K562 (cell line): ENCODE measurements around the gene FRYL. TPM values are rescaled to one million over a fixed set of nuclear protein-coding genes. Genes with fewer than 3 reads are reported as not detected.

ENCODE experiments used
- ATAC-seq: fragments of 200-7000 bp; cut with Tn5 transposase; 3 replicates; pipeline ENCODE4 v1.9.1; 2020; ENCODE audit warnings: moderate library complexity
- BruUV-seq: library from RNA; stranded (reverse); fragments of 400-500 nt; replicated peaks from 2 replicates; lab custom pipeline; 2021; lab: Mats Ljungman, UMichigan
- CTCF ChIA-PET: fragments of 300-600 bp; formaldehyde crosslinking; extraction: SDS; loops from one replicate; lab custom pipeline; 2021; ENCODE audit warnings: low intra/inter-chr PET ratio; lab: Yijun Ruan, JAX
- POLR2A ChIA-PET: fragments of 300-600, 350-650 bp; sonication (Branson Sonifier 250); formaldehyde crosslinking; extraction: SDS; loops from one replicate; lab custom pipeline; 2021; ENCODE audit warnings: antibody characterized with exemption, inconsistent platforms; lab: Yijun Ruan, JAX
- DNase-seq, 4 experiments: peaks; one replicate each; pipeline versions ENCODE4 v3.0.0 to v3.0.0-alpha.2; 2011 to 2018; ENCODE audit warnings: low spot score in 3 of 4, mixed read lengths in 3 of 4; ENCODE audit errors: extremely low read depth in 1 of 4
- FAIRE-seq: peaks from 2 replicates; lab custom pipeline; 2011; peaks lifted over from hg19 to GRCh38; lab: Jason Lieb, UNC
- H2AFZ ChIP-seq: 2 replicates; pipeline ENCODE4 v1.6.0; 2011; ENCODE audit warnings: low read depth, low read length, control low read depth, inconsistent platforms
- H3K27ac ChIP-seq: fragments of 200-600 bp; 3 replicates; pipeline ENCODE4 v1.8.0; 2011; ENCODE audit warnings: low read depth, mild to moderate bottlenecking, control low read depth, inconsistent platforms, low read length, moderate library complexity, mixed read lengths; ENCODE audit errors: extremely low read depth
- H3K27me3 ChIP-seq, 2 experiments: fragments of 300-600 bp in 1 of 2; 2 replicates in 1 of 2; 3 replicates in 1 of 2; pipeline versions ENCODE4 v1.6.0 to v1.8.0; 2011; ENCODE audit warnings: inconsistent platforms in 2 of 2, low read length in 2 of 2, mild to moderate bottlenecking in 1 of 2, mixed read lengths in 1 of 2, moderate library complexity in 1 of 2; ENCODE audit not compliant: control insufficient read depth in 2 of 2, insufficient read depth in 2 of 2
- H3K36me3 ChIP-seq: fragments of 300-600 bp; 3 replicates; pipeline ENCODE4 v1.8.0; 2011; ENCODE audit warnings: mild to moderate bottlenecking, low read length, inconsistent platforms; ENCODE audit not compliant: control insufficient read depth, insufficient read depth
- H3K4me1 ChIP-seq, 2 experiments: fragments of 200-600 bp in 1 of 2; replicated peaks in 1 of 2; 2 replicates in 1 of 2; 3 replicates in 1 of 2; pipeline versions ENCODE4 v1.5.1 to v1.8.0; 2011; ENCODE audit warnings: inconsistent platforms in 2 of 2, low read length in 2 of 2, mild to moderate bottlenecking in 1 of 2, mixed read lengths in 1 of 2, moderate library complexity in 1 of 2; ENCODE audit not compliant: control insufficient read depth in 2 of 2, insufficient read depth in 2 of 2
- H3K4me2 ChIP-seq: 2 replicates; pipeline ENCODE4 v1.6.1; 2011; ENCODE audit warnings: low read length, control low read depth, inconsistent platforms, mixed read lengths; ENCODE audit not compliant: insufficient read depth
- H3K4me3 ChIP-seq: fragments of 200-600 bp; sonication (generic), shearing (Covaris generic); 2 replicates; pipeline ENCODE4 v1.5.1; 2016; ENCODE audit warnings: control low read depth, inconsistent platforms
- H3K79me2 ChIP-seq: fragments of 200-600 bp; 3 replicates; pipeline ENCODE4 v1.8.0; 2011; ENCODE audit warnings: low read length, inconsistent platforms; ENCODE audit not compliant: control insufficient read depth, insufficient read depth
- H3K9ac ChIP-seq, 2 experiments: 2 replicates each; pipeline versions ENCODE4 v1.6.0 to v1.6.1; 2011; ENCODE audit warnings: low read depth in 2 of 2, low read length in 2 of 2, control low read depth in 1 of 2, inconsistent platforms in 1 of 2, mild to moderate bottlenecking in 1 of 2, mixed read lengths in 1 of 2; ENCODE audit not compliant: insufficient read depth in 1 of 2
- H3K9me1 ChIP-seq: one replicate; pipeline ENCODE4 v1.6.0; 2011; ENCODE audit warnings: inconsistent platforms, mild to moderate bottlenecking, low read length, moderate library complexity; ENCODE audit not compliant: control insufficient read depth, insufficient read depth
- H3K9me3 ChIP-seq: replicated peaks from 2 replicates; pipeline ENCODE4 v1.5.1; 2011; ENCODE audit warnings: low read depth, low read length, inconsistent platforms; ENCODE audit not compliant: control insufficient read depth, insufficient read depth
- H4K20me1 ChIP-seq: replicated peaks from 2 replicates; pipeline ENCODE4 v1.6.1; 2011; ENCODE audit warnings: low read length, inconsistent platforms, mixed read lengths; ENCODE audit not compliant: control insufficient read depth, insufficient read depth
- CREM ChIP-seq: IDR thresholded peaks from 2 replicates; pipeline ENCODE4 v1.6.1; 2014; ENCODE audit warnings: antibody characterized with exemption, low read depth
- HDAC1 ChIP-seq, 2 experiments: fragments of 450-650 bp; IDR thresholded peaks; 2 replicates each; pipeline ENCODE4 v1.6.1; 2016 to 2017; ENCODE audit warnings: inconsistent platforms in 1 of 2, mild to moderate bottlenecking in 1 of 2, moderate library complexity in 1 of 2
- NFIC ChIP-seq: fragments of 450-650 bp; IDR thresholded peaks from 2 replicates; pipeline ENCODE4 v1.6.1; 2017; ENCODE audit warnings: mild to moderate bottlenecking, inconsistent platforms
- PHTF2 ChIP-seq: fragments of 250-450 bp; sonication (Bioruptor Pico); IDR thresholded peaks from 2 replicates; pipeline ENCODE4 v1.5.0; 2021; ENCODE audit warnings: mild to moderate bottlenecking
- RCOR1 ChIP-seq, 2 experiments: IDR thresholded peaks; 2 replicates each; pipeline ENCODE4 v1.6.1; 2012; ENCODE audit warnings: low read depth in 2 of 2, low read length in 2 of 2, borderline replicate concordance in 1 of 2, improper control_type of control experiment in 1 of 2
- XRCC5 ChIP-seq: fragments of 200-400 bp; formaldehyde crosslinking; IDR thresholded peaks from 2 replicates; pipeline ENCODE4 v1.6.1; 2017; ENCODE audit warnings: low read depth, mild to moderate bottlenecking, low read length
- ZBTB17 ChIP-seq: fragments of 450-650 bp; formaldehyde crosslinking; IDR thresholded peaks from 2 replicates; pipeline ENCODE4 v1.4.0; 2020; ENCODE audit warnings: mild to moderate bottlenecking
- ZKSCAN8 ChIP-seq: fragments of 200-800 bp; sonication (Bioruptor generic); IDR thresholded peaks from 2 replicates; pipeline ENCODE4 v1.6.1; 2016; ENCODE audit warnings: missing genetic modification characterization, missing compliant biosample characterization
- ZNF146 ChIP-seq: IDR thresholded peaks from one replicate; pipeline ENCODE4 v1.6.1; 2018; ENCODE audit warnings: missing compliant biosample characterization; ENCODE audit not compliant: unreplicated experiment
- WGBS: fragments of 100-300 bp; shearing (Covaris generic); methylation state at CpG from one replicate; pipeline ENCODE4 v1.1.6; 2016; ENCODE audit warnings: low coverage, mixed read lengths; ENCODE audit not compliant: insufficient coverage; ENCODE audit errors: missing lambda C conversion rate; 5-methylcytosine and 5-hydroxymethylcytosine counted together
- in situ Hi-C: fragments of 300-500 bp; cut with MboI; formaldehyde crosslinking; loops from 4 replicates; pipeline ENCODE4 v1.15.0; 2018; ENCODE audit warnings: inconsistent platforms, mixed read lengths
- intact Hi-C: fragments of 100-400 bp; cut with micrococcal nuclease; formaldehyde crosslinking; loops from 2 replicates; pipeline ENCODE4 v1.14.2; 2022
- polyA plus RNA-seq, 8 experiments: library from polyadenylated mRNA; depleted of rRNA in 4 of 8; stranded (reverse) in 5 of 8; unstranded in 3 of 8; fragments of >200 nt; fragmentation: Nextera tagmentation in 2 of 8; fragmentation: Illumina TruSeq in 1 of 8; extraction: Ambion mirVana in 2 of 8; extraction: Trizol in 1 of 8; gene quantifications; 2 replicates each; pipeline versions ENCODE4 v1.2.1 to v1.2.3, GENCODE V29; 2011 to 2014; ENCODE audit warnings: inconsistent platforms in 1 of 8, missing spikeins in 1 of 8
- total RNA-seq, 7 experiments: library from RNA; depleted of rRNA in 6 of 7; stranded (reverse); fragments of >200 nt in 6 of 7; fragmentation: Illumina TruSeq in 2 of 7; extraction: Trizol in 2 of 7; gene quantifications; 2 replicates each; pipeline versions ENCODE4 v1.2.1 to v1.2.3, GENCODE V29; 2011 to 2021; ENCODE audit warnings: low replicate concordance in 1 of 7
- TF ChIP-seq, protein P1 (sequence below): fragments of 450-650 bp; IDR thresholded peaks from 2 replicates; pipeline ENCODE4 v1.6.1; 2016; ENCODE audit warnings: low read depth, mild to moderate bottlenecking, moderate library complexity

Gene FRYL
- total and polyA plus RNA-seq, 9 of the 15 experiments (the other 6 are each of a cell fraction or from before 2014, with no cell fraction given): 7.2 to 34.9 (median 15.9) TPM

DNA sequence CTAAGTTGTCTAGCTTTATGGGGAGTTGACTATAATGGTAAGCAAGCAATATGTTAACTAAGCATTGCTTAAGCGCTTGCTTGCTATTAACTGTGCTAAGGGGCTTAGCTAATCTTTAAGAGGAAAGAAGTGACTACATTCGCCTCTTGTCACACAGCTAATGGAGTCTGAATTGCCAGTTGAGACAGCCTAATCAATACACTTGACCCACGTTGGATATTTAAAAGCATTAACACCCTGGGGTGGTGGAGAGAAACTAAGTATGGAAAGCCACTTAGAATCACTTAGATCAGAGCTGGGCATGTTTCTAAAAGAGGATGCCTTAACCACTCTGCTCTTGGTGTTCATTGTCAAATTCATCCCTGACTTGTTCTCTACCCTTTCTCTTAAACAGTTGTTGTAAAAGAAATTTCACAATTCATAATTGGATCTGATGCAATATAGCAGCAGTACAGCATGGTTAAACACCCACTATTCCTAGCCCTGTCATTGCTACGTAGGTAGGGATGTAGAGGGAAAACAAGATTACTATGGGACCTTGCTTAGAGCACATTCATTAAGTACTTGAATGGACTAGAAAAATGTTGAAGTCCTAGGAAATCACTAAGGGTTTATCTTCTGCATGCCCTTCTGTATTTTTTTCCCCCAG, 286.5 kb downstream of the FRYL start:
- WGBS: 61% methylated on average over 4 of the region's 4 CpGs
- BruUV-seq: no TSS peak
- CTCF ChIA-PET: no interaction called here

More for the DNA sequence above, 286.5 kb downstream of the FRYL start:
- intact Hi-C loops (no loop called here), in situ Hi-C loops (no loop called here)
- Histone ChIP-seq H3K4me2 (no peak overlapping the region), H3K4me1 (no peaks in the 10 kb centered on the region; a peak in 1 of 5 replicates), H3K36me3 (peaks cover 78% of the 10 kb centered on the region; the same call in 2 of the 3 replicates), H3K27ac (no peak overlapping the region), H3K9ac (no peak overlapping the region), H3K79me2 (no peaks in the 10 kb centered on the region), H3K9me1 (no peaks in the 10 kb centered on the region), H2AFZ (no peak overlapping the region), H3K27me3 (no peaks in the 10 kb centered on the region), H3K9me3 (peaks cover under 1% of the 10 kb centered on the region; the same call in 1 of the 2 replicates), H3K4me3 (no peak overlapping the region), H4K20me1 (no peaks in the 10 kb centered on the region)
- TF ChIP-seq NFIC (no peak), HDAC1 (IDR thresholded peaks at IDR 0.05) (no peak), RCOR1 (IDR thresholded peaks at IDR 0.05; ENCODE audit: borderline replicate concordance in 1 of 2, low read depth in 2 of 2, low read length in 2 of 2) (no peak), CREM (no peak), ZKSCAN8 (CRISPR knock-in tag) (no peak), XRCC5 (no peak), ZBTB17 (no peak), PHTF2 (CRISPR knock-in tag) (no peak), ZNF146 (CRISPR knock-in tag) (no peak)
- TF ChIP-seq, protein P1, sequence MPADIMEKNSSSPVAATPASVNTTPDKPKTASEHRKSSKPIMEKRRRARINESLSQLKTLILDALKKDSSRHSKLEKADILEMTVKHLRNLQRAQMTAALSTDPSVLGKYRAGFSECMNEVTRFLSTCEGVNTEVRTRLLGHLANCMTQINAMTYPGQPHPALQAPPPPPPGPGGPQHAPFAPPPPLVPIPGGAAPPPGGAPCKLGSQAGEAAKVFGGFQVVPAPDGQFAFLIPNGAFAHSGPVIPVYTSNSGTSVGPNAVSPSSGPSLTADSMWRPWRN: no peak
- POLR2A ChIA-PET: interaction anchor here (1.0 to 2.2 kb wide), 3 partner anchors 9 to 12 kb away, joined by 3 to 11 read pairs (median 7); no protein-coding TSS in a partner anchor
- peak; percentile 26 for FAIRE-seq
- DNase-seq: no peak
- no peak for ATAC-seq
